ENCODE data around the gene LIMS2.

GRCh38 chr2:127683757-127684156 is 8.4 kb upstream of the LIMS2 start:
- TF ChIP-seq, protein P1, sequence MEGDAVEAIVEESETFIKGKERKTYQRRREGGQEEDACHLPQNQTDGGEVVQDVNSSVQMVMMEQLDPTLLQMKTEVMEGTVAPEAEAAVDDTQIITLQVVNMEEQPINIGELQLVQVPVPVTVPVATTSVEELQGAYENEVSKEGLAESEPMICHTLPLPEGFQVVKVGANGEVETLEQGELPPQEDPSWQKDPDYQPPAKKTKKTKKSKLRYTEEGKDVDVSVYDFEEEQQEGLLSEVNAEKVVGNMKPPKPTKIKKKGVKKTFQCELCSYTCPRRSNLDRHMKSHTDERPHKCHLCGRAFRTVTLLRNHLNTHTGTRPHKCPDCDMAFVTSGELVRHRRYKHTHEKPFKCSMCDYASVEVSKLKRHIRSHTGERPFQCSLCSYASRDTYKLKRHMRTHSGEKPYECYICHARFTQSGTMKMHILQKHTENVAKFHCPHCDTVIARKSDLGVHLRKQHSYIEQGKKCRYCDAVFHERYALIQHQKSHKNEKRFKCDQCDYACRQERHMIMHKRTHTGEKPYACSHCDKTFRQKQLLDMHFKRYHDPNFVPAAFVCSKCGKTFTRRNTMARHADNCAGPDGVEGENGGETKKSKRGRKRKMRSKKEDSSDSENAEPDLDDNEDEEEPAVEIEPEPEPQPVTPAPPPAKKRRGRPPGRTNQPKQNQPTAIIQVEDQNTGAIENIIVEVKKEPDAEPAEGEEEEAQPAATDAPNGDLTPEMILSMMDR (IDR thresholded peaks at IDR 0.05), result no peak
- no peak for TF ChIP-seq ZFX (IDR thresholded peaks at IDR 0.05; ENCODE audit: borderline replicate concordance)
